Measurements from ENCODE around the gene SYT3.
"Not testable (repeated sequence)": the region's sequence is repeated elsewhere in the genome, so short reads cannot be mapped to it uniquely, and the experiment has no call there.

Gene SYT3

DNA sequence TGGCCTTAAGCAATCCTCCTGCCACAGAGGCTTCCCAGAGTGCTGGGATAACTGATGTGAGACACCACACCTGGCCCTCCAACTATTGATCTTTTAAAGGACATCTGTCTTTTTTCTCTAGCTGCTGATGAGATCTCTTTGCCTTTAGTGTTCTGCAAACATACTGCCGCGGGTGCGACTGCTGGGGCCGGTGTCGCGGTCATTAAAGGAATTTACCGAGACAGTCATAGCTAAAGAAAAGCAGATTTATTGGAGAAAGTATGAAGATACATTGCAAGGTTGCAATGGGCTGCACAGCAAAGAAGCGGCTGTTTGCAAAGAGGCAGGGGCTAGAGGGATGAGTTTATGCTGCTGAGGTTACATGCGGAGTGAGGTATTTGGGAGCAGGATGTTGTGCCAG is 40.3 kb downstream of the SYT3 start:
- DNase-seq, result no peak

DNA sequence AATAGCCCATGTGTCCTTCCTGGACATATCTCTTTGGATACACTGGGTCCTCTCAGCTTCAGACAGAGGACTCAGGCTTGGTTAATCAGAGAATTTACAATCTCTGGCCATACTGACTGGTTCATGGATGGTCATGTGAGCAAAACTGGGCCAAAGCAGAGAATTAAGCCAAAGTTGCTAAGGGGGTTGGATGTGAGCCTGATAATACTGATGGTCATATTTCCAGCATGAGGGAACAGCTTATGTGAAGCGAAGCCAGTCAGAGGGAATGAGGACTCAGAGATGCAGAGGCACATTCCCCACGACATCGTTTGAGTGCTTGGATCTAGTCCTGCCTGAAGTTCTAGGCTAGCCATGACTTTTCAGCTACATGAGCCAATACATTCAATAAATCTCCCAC is 49.5 kb downstream of the SYT3 start:
- DNase-seq, result no peak

DNA sequence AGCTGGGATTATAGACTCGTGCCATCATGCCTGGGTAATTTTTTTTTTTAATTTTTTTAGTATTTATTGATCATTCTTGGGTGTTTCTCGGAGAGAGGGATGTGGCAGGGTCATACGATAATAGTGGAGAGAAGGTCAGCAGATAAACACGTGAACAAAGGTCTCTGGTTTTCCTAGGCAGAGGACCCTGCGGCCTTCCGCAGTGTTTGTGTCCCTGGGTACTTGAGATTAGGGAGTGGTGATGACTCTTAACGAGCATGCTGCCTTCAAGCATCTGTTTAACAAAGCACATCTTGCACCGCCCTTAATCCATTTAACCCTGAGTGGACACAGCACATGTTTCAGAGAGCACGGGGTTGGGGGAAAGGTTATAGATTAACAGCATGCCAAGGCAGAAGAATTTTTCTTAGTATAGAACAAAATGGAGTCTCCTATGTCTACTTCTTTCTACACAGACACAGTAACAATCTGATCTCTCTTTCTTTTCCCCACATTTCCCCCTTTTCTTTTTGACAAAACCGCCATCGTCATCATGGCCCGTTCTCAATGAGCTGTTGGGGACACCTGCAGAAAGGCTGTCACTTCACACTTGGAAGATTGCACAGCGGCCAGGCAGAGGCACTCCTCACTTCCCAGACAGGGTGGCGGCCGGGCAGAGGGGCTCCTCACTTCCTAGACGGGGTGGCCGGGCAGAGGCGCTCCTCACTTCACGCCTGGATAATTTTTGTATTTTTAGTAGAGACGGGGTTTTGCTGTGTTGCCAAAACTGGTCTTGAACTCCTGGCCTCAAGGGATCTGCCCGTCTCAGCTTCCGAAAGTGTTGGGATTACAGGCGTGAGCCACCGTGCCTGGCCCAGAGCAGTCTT is 57.7 kb downstream of the SYT3 start:
- not testable (repeated sequence) for DNase-seq

DNA sequence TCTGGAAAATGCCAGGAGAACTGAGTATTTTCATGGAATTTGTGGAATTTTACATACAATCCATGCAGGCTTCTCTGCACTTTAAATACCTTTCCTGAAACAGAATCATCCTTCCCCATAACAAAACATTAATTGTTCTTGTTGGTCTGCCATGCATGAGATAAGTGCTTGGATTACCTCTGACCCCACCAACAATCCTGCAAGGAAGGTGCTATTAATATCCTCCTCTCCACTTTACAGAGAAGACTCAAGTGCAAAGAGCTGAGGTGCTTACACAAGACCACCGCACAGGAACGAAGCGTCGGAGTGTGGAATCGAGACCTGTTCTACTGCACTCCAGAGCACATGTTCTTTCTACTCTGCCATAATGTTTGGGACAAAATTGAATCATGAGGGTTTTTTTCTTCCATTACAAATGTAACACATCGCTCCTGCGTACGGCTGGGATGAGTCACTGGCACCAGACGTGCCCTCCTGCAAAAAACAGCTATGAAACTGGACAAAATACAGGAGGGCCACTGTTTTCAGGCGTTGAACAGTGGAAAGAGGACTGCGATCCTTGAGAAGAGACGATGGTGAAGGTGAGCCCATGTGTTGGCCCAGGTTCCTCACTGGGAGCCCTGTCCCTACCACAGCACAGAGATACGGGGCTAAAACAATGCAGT is 58.6 kb downstream of the SYT3 start:
- no peak for DNase-seq

DNA sequence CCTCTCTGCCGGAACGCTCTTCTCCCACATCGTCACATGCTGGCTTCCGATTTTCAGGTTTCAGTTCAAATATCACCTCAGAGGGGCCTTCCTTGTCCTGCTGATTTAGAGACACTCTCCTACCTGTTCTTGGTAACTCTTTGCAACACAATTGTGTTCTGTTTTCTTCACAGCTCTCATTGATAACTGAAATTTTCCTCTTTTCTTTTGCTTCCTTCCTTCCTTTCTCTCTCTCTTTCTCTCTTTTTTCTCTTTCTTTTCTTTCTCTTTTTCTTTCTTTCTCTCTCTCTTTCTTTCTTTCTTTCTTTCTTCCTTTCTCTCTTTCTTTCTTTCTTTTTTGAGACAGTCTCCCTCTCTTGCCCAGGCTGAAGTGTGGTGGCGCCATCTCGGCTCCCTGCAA is 59.4 kb downstream of the SYT3 start:
- DNase-seq, result no peak

DNA sequence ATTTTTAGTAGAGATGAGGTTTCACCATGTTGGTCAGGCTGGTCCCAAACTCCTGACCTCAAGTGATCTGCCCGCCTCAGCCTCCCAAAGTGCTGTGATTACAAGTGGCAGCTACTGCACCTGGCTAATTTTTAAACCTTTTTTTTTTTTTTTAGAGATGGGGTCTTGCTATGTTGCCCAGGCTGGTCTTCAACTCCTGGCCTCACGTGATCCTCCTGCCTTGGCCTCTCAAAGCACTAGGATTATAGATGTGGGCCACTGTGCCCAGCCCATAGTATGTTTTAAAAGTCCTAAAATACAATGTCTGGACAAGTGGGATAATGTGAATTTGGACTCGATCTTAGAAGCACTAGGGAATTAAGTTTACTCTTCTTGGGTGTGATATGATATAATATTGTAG is 62.9 kb downstream of the SYT3 start:
- DNase-seq, result not testable (repeated sequence)

- DNase-seq, result no peak
These were observed 65.8 kb downstream of the SYT3 start for GRCh38 chr19:50573741-50574461.

Measured in CD4-positive, alpha-beta T cell treated with Interleukin-4 for 4 hours (primary cell).